Adrenal gland (tissue), 5 donors: ENCODE results near the gene HOXA1.

Experiments
- POLR2A ChIP-seq, 2 donors: fragments of 450-650 bp; IDR thresholded peaks; one replicate each; pipeline ENCODE4 v1.6.1; 2017; ENCODE audit warnings: antibody characterized with exemption in 2 of 2, mild to moderate bottlenecking in 2 of 2, moderate library complexity in 1 of 2
- TF ChIP-seq, protein P1 (sequence below), 6 experiments: fragments of 450-650 bp in 4 of 6; fragments of 200-600 bp in 2 of 6; sonication (generic) in 1 of 6; IDR thresholded peaks; 1 replicate in 5 of 6; 2 replicates in 1 of 6; pipeline versions ENCODE4 v1.5.1 to v1.8.0; 2016 to 2021; ENCODE audit warnings: antibody characterized with exemption in 6 of 6, mild to moderate bottlenecking in 2 of 6, moderate library complexity in 1 of 6
- donor health status: DM: no; HTN: no; CAD: no.

DNA sequence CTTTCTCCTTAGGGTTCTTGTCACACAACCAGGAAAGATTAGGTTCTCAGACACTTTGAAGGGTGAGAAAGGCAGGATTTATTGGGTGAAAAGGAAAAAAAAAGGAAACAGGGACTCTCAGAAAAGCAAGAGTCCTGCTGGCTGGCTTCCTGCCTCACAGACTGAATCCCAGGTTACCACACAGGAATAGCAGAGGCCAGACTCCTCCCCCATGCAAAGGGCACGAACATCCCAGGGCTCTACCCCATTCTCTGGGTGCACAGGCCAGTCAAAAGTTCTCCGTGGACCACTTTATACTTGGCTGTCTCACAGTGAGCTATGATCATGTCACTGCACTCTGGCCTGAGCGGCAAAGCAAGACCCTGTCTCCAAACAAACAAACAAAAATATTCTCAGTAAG lies 42.6 kb downstream of the HOXA1 start:
- TF ChIP-seq, protein P1, sequence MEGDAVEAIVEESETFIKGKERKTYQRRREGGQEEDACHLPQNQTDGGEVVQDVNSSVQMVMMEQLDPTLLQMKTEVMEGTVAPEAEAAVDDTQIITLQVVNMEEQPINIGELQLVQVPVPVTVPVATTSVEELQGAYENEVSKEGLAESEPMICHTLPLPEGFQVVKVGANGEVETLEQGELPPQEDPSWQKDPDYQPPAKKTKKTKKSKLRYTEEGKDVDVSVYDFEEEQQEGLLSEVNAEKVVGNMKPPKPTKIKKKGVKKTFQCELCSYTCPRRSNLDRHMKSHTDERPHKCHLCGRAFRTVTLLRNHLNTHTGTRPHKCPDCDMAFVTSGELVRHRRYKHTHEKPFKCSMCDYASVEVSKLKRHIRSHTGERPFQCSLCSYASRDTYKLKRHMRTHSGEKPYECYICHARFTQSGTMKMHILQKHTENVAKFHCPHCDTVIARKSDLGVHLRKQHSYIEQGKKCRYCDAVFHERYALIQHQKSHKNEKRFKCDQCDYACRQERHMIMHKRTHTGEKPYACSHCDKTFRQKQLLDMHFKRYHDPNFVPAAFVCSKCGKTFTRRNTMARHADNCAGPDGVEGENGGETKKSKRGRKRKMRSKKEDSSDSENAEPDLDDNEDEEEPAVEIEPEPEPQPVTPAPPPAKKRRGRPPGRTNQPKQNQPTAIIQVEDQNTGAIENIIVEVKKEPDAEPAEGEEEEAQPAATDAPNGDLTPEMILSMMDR (IDR thresholded peaks at IDR 0.05) = no peak
- no peak for TF ChIP-seq POLR2A (IDR thresholded peaks at IDR 0.05)
